ENCODE data around the gene IREB2.

DNA sequence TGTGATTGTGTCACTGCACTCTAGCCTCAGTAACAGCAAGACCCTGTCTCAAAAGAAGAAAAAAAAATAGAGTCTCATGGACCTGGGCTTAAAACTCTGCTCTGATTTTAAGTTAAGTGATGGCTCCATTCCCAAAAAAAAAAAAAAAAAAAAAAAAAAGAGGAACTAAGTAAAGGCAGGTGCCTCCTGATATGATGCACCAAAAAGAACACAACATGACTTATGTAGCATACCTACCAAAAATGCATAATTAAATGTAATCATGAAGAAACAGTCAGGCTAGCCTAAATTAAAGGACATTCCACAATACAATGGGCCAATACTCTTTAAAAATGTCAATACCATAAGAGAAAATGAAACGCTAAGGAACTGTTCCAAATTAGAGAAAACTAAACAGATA is 5.4 kb upstream of the IREB2 start:
- TF ChIP-seq, protein P1, sequence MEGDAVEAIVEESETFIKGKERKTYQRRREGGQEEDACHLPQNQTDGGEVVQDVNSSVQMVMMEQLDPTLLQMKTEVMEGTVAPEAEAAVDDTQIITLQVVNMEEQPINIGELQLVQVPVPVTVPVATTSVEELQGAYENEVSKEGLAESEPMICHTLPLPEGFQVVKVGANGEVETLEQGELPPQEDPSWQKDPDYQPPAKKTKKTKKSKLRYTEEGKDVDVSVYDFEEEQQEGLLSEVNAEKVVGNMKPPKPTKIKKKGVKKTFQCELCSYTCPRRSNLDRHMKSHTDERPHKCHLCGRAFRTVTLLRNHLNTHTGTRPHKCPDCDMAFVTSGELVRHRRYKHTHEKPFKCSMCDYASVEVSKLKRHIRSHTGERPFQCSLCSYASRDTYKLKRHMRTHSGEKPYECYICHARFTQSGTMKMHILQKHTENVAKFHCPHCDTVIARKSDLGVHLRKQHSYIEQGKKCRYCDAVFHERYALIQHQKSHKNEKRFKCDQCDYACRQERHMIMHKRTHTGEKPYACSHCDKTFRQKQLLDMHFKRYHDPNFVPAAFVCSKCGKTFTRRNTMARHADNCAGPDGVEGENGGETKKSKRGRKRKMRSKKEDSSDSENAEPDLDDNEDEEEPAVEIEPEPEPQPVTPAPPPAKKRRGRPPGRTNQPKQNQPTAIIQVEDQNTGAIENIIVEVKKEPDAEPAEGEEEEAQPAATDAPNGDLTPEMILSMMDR (conservative IDR thresholded peaks at IDR 0.05; ENCODE audit: low read depth, low read length), result no peak
- TF ChIP-seq EZH2 (IDR thresholded peaks at IDR 0.05; ENCODE audit: borderline replicate concordance, low read depth, low read length, poor library complexity, severe bottlenecking), result no peak
